Ramos (cell line): ENCODE measurements around the gene LPA.
"Not testable (repeated sequence)": the region's sequence is repeated elsewhere in the genome, so short reads cannot be mapped to it uniquely, and the experiment has no call there.

Source experiments
- in situ Hi-C: fragments of 300-500 bp; cut with MboI; formaldehyde crosslinking; loops from one replicate; pipeline ENCODE4 v1.14.3; 2022; ENCODE audit warnings: low sequenced_read_pairs; ENCODE audit not compliant: unreplicated experiment

LPA gene

GRCh38 chr6:160662842-160663241, 1.2 kb downstream of the LPA start:
- in situ Hi-C loops: no loop called here

GRCh38 chr6:160662429-160662828, 1.6 kb downstream of the LPA start:
- in situ Hi-C loops: no loop called here

GRCh38 chr6:160661216-160661615, 2.9 kb downstream of the LPA start:
- in situ Hi-C loops: no loop called here

GRCh38 chr6:160659562-160659961, 4.5 kb downstream of the LPA start:
- in situ Hi-C loops: no loop called here

GRCh38 chr6:160634706-160635105, 29.4 kb downstream of the LPA start:
- in situ Hi-C loops: no loop called here

GRCh38 chr6:160595838-160596832, 67.9 kb downstream of the LPA start:
- in situ Hi-C loops: no loop called here

GRCh38 chr6:160595297-160595696, 68.8 kb downstream of the LPA start:
- in situ Hi-C loops: not testable (repeated sequence)

GRCh38 chr6:160586374-160586773, 77.7 kb downstream of the LPA start:
- in situ Hi-C loops: no loop called here

GRCh38 chr6:160583794-160584193, 80.3 kb downstream of the LPA start:
- in situ Hi-C loops: no loop called here

GRCh38 chr6:160581406-160581805, 82.7 kb downstream of the LPA start:
- in situ Hi-C loops: no loop called here

GRCh38 chr6:160578515-160578914, 85.6 kb downstream of the LPA start:
- in situ Hi-C loops: not testable (repeated sequence)

- in situ Hi-C loops: no loop called here
Observed at GRCh38 chr6:160573943-160574342, 90.1 kb downstream of the LPA start.

- in situ Hi-C loops: not testable (repeated sequence)
Observed at GRCh38 chr6:160571201-160571600, 92.9 kb downstream of the LPA start.

- in situ Hi-C loops: no loop called here
Observed at GRCh38 chr6:160544802-160545201, 119.3 kb downstream of the LPA start.

- in situ Hi-C loops: no loop called here
Observed at GRCh38 chr6:160535270-160535669, 128.8 kb downstream of the LPA start.

- in situ Hi-C loops: no loop called here
Observed at GRCh38 chr6:160534050-160534696, 129.9 kb downstream of the LPA start.

- in situ Hi-C loops: no loop called here
Observed at GRCh38 chr6:160532315-160532714, 131.8 kb downstream of the LPA start.

- in situ Hi-C loops: no loop called here
Observed at GRCh38 chr6:160531826-160532225, 132.2 kb downstream of the LPA start.

GRCh38 chr6:160529524-160529923, 134.6 kb downstream of the LPA start:
- in situ Hi-C loops: not testable (repeated sequence)

GRCh38 chr6:160523223-160523622, 140.9 kb downstream of the LPA start:
- in situ Hi-C loops: loop anchor here (25.0 kb wide), 1 partner anchor 839 kb away; no protein-coding TSS in a partner anchor
